Activated B cell treated with CpG ODN at 0.5 μM for 24 hours (primary cell): ENCODE results near the gene PPP1R3E. TPM values are rescaled to one million over a fixed set of nuclear protein-coding genes. Genes with fewer than 3 reads are reported as not detected.
A peak's percentile ranks its signal among the peaks of the same experiment; 100 is the strongest.

Experiments used
- ATAC-seq: fragments of 200-7000 bp; cut with Tn5 transposase; one replicate; pipeline ENCODE4 v1.10.0; 2021; ENCODE audit warnings: low read depth, mild to moderate bottlenecking, moderate library complexity
- CTCF ChIA-PET: fragments of 350-600 bp; sonication (Branson Sonifier 250); formaldehyde crosslinking; loops from one replicate; lab custom pipeline; 2021; ENCODE audit warnings: antibody characterized with exemption; lab: Charles Lee
- POLR2A ChIA-PET: fragments of 350-600 bp; sonication (Branson Sonifier 250); formaldehyde crosslinking; loops from one replicate; lab custom pipeline; 2021; ENCODE audit warnings: antibody characterized with exemption; lab: Charles Lee
- DNase-seq: peaks from one replicate; pipeline ENCODE4 v3.0.0; 2022
- H3K27ac Mint-ChIP-seq: one replicate; pipeline ENCODE4 v1.8.0; 2020; ENCODE audit warnings: mixed read lengths
- H3K27me3 Mint-ChIP-seq: one replicate; pipeline ENCODE4 v1.8.0; 2021; ENCODE audit warnings: mixed read lengths
- H3K36me3 Mint-ChIP-seq: one replicate; pipeline ENCODE4 v1.8.0; 2021; ENCODE audit warnings: low read depth, mixed read lengths
- H3K4me1 Mint-ChIP-seq: one replicate; pipeline ENCODE4 v1.8.0; 2021; ENCODE audit warnings: mixed read lengths
- H3K4me3 Mint-ChIP-seq: one replicate; pipeline ENCODE4 v1.8.0; 2020; ENCODE audit warnings: mild to moderate bottlenecking, mixed read lengths
- H3K9me3 Mint-ChIP-seq: one replicate; pipeline ENCODE4 v1.8.0; 2020; ENCODE audit warnings: mixed read lengths
- intact Hi-C: fragments of 100-400 bp; cut with micrococcal nuclease; formaldehyde crosslinking; loops from one replicate; pipeline ENCODE4 v1.15.1; 2024
- total RNA-seq: library from RNA; stranded (reverse); gene quantifications from 2 replicates; pipeline ENCODE4 v1.2.3, GENCODE V29; 2022
- TF ChIP-seq, protein P1 (sequence below): fragments of 200-600 bp; IDR thresholded peaks from one replicate; pipeline ENCODE4 v1.8.0; 2022; ENCODE audit warnings: antibody characterized with exemption, mild to moderate bottlenecking

Gene PPP1R3E, protein sequence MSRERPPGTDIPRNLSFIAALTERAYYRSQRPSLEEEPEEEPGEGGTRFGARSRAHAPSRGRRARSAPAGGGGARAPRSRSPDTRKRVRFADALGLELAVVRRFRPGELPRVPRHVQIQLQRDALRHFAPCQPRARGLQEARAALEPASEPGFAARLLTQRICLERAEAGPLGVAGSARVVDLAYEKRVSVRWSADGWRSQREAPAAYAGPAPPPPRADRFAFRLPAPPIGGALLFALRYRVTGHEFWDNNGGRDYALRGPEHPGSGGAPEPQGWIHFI
- total RNA-seq: 23.4 and 28.9 TPM in 2 replicates

DNA sequence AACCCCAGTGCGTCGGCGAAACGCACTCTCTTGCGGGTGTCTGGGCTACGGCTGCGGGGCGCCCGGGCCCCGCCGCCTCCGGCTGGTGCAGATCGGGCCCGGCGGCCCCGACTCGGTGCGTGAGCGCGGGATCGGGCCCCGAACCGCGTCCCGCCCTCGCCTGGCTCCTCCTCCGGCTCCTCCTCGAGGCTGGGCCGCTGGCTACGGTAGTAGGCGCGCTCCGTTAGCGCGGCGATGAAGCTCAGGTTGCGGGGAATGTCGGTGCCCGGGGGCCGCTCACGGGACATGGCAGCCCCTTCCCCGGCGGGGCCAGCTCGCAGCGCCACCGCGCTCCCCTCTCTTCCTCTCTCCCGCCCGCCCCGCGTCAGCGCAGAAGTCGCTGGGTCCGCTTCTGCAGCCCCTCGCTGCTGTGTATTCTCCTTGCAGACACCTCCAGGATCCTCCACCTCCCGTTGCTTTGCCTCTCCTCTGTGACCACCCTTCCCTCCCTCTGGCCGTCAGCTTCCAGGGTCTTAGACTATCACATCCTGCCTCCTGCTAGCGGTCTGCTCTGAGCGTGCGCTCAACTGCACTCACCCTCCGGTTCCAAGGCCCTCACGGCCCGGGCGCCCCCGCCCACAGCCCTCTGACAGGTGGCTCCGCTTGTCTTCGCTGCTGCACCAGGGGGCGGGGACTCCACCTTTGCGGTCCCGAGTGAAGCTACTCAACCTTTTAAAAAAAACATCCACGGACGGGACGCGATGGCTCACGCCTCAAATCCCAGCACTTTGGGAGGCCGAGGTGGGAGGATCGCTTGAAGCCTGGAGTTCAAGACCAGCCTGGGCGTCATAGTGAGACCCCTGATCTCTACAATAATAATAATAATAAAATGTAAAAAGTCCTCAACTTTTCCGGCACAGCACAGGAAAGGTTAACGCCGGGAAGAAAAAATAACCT is at the start of gene PPP1R3E:
Gene PPP1R3E (minus strand): TSS at position 570 of the 936 bp plus-strand sequence. CDS start 283 bp downstream, at position 287.
- peaks cover 45% of the 10 kb centered on the region for H3K4me1 Mint-ChIP-seq
- peak within 1 kb of the TSS; percentile 97 for H3K27ac Mint-ChIP-seq
- peak within 1 kb of the TSS; percentile 99 for H3K4me3 Mint-ChIP-seq
- intact Hi-C loops: loop anchor here (1.0 to 10.0 kb wide), 9 partner anchors 50 to 1995 kb away; partner anchors contain the start of genes CHMP4A, OXA1L and SLC22A17
- H3K27me3 Mint-ChIP-seq: no peaks in the 10 kb centered on the region
- CTCF ChIA-PET: interaction anchor here (0.6 to 3.6 kb wide), 6 partner anchors 16 to 330 kb away, joined by 3 to 38 read pairs (median 3); partner anchors contain the start of genes HOMEZ and PABPN1
- ATAC-seq: peak; percentile 27
- peaks cover 14% of the 10 kb centered on the region for H3K36me3 Mint-ChIP-seq
- DNase-seq: peak; percentile 74
- TF ChIP-seq, protein P1, sequence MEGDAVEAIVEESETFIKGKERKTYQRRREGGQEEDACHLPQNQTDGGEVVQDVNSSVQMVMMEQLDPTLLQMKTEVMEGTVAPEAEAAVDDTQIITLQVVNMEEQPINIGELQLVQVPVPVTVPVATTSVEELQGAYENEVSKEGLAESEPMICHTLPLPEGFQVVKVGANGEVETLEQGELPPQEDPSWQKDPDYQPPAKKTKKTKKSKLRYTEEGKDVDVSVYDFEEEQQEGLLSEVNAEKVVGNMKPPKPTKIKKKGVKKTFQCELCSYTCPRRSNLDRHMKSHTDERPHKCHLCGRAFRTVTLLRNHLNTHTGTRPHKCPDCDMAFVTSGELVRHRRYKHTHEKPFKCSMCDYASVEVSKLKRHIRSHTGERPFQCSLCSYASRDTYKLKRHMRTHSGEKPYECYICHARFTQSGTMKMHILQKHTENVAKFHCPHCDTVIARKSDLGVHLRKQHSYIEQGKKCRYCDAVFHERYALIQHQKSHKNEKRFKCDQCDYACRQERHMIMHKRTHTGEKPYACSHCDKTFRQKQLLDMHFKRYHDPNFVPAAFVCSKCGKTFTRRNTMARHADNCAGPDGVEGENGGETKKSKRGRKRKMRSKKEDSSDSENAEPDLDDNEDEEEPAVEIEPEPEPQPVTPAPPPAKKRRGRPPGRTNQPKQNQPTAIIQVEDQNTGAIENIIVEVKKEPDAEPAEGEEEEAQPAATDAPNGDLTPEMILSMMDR: no peak
- POLR2A ChIA-PET: interaction anchor here (0.5 to 14.2 kb wide), 13 partner anchors 8 to 1128 kb away, joined by 3 to 339 read pairs (median 5); partner anchors contain the start of genes ACIN1, C14orf119, CBLN3 and HOMEZ
- no peaks in the 10 kb centered on the region for H3K9me3 Mint-ChIP-seq

DNA sequence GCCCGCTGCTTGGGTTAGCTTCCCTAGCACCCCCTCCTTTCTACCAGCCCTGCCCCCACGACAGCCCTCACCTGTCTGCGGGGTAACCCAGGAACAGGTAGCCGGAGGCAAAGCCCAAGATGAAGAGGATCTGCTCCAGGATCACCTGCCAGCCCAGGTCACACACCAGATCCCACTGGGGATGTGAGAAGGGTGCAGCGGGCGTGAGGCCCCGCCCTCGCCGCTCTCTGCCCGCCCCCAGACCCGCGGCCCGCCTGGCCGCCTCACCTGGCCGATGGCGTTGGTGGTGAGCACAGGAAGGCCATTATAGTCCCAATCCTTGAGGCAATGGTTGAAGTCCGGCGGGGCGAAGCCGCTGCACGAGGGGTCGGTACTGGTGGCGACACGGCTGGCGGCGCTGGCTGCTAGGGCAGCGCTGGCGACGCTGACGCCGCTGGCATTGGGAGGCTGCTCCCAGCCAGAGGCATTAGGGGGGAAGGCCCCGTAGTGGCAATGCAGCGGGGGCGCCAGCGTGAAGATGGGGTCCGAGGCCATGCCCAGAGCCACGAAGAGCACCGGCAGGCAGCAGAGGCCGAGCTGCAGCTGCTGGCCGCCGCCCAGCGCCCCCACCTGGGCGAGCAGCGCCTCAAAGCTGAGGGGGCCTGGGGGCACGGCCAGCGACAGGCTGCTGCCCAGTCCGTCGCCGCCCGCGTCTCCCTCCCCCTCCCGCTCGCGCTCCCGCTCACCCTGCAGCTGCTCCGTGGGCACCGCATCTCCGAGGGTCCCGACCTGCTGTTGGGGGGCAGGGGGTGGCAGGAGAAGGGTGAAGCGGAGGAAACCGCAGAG is 49.2 kb upstream of the PPP1R3E start:
- Mint-ChIP-seq H3K27me3 (peaks cover 63% of the 10 kb centered on the region), H3K4me1 (peaks cover 9% of the 10 kb centered on the region), H3K9me3 (no peaks in the 10 kb centered on the region), H3K27ac (no peak overlapping the region), H3K36me3 (no peaks in the 10 kb centered on the region), H3K4me3 (peak overlapping the region; percentile 66)
- ChIA-PET CTCF (interaction anchor here (0.9 kb wide), 1 partner anchor 28 kb away, joined by 4 read pairs; no protein-coding TSS in a partner anchor), POLR2A (interaction anchor here (0.6 to 0.7 kb wide), 3 partner anchors 49 to 787 kb away, joined by 5 read pairs; partner anchors contain the start of gene PPP1R3E)
- intact Hi-C loops: loop anchor here (1.0 kb wide), 1 partner anchor 50 kb away; the partner anchor contains the start of gene PPP1R3E
- ATAC-seq: no peak
- no peak for DNase-seq
- TF ChIP-seq, protein P1: no peak

DNA sequence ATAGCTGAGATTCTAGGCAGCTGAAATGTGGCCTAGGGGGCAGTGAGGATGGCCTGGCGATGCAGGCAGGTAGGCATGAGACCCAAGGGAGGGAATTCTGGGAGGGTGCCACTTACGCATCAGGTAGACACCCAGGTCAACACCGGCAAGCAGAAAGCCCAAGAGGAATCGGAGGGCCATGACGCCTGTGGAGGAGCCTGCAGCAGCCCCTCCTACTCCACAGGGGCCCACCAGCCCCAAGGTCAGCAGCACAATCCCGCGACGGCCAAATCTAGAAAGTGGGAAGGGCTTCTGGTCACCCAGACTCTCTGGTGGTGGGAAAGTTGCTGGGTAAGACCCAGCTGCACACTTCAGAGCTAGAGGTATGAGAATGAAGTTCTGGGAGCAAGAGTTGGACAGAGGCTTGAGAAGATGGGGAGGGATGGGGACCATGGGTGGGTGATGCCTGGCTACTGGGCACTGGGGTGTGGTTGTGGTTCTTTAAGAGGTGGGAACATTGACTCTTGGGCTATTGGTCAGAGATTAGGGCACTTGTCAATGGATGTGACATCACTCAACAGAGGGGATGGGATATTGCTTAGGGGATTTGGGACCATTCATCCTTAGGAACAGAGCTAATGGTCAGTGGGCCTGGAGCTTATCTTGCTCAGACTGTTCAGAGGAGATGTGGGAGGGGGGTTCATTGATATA is 46.6 kb upstream of the PPP1R3E start:
- CTCF ChIA-PET: no interaction called here
- no peak overlapping the region for H3K4me3 Mint-ChIP-seq
- intact Hi-C loops: no loop called here
- DNase-seq: no peak
- no peaks in the 10 kb centered on the region for H3K36me3 Mint-ChIP-seq
- H3K27ac Mint-ChIP-seq: no peak overlapping the region
- no peak for ATAC-seq
- H3K9me3 Mint-ChIP-seq: no peaks in the 10 kb centered on the region
- H3K27me3 Mint-ChIP-seq: peaks cover 50% of the 10 kb centered on the region
- TF ChIP-seq, protein P1: no peak
- H3K4me1 Mint-ChIP-seq: peaks cover 9% of the 10 kb centered on the region
- POLR2A ChIA-PET: no interaction called here

DNA sequence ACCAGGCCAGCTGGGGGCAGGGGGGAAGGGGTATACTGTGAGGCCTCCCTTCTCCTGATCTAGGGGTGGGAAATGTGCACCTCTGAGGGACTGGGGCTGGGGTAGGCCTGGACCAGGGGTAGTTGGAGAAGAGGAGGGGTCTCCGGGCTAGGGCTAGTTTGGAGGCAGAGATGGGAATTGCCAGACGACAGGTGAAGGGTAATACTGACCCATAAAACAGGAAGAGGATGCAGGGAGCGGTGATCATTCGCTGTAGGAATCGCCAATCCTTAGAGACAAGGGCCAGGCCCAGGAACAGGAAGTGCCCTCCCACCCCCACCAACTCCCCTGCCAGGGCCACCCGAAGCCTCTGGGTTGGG is 45.6 kb upstream of the PPP1R3E start:
- Mint-ChIP-seq H3K36me3 (no peaks in the 10 kb centered on the region), H3K27me3 (peaks cover 43% of the 10 kb centered on the region), H3K4me3 (no peak overlapping the region), H3K27ac (no peak overlapping the region), H3K4me1 (peaks cover 9% of the 10 kb centered on the region), H3K9me3 (no peaks in the 10 kb centered on the region)
- no peak for ATAC-seq
- ChIA-PET CTCF (no interaction called here), POLR2A (no interaction called here)
- DNase-seq: no peak
- TF ChIP-seq, protein P1: no peak
- intact Hi-C loops: no loop called here
